Measurements from ENCODE around the gene FBXW9.
"Not testable (repeated sequence)": the region's sequence is repeated elsewhere in the genome, so short reads cannot be mapped to it uniquely, and the experiment has no call there.

The FBXW9 gene

DNA sequence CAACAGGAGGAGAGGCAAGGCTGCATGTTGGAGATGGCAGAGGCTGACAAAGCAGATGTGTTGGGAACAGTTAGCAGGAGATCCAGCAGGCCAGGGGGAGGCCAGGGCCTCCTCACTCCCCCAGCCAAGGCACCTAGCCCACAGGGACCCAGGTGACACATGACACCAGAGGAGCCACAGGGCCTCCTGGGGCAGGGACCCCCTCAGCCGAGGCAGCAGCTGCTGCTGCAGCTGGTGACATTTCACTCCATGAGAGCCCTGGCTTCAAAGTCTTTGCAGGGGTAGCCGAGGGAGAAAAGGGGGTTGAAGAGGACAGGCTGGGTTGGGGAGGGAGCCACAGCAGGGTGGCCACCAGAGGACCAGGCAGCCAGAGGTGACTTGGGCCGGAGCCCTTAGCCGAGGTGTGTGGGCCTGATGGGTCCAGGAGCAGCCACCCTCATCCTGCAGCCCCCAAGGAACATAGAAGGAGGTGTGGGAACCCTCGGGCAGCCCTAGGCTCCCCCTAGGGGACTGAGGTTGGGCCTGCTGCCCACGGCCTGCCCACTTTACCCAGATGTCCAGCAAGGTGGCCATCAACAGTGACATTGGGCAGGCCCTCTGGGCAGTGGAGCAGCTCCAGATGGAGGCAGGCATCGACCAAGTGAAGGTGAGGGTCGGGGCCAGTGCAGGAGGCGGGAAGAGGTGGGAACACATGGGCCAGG lies 8.8 kb downstream of the FBXW9 start, which contains the start of gene GNG14:
GNG14 (plus strand) TSS at position 503 of the 701 bp plus-strand sequence; CDS start at position 554, 51 bp downstream.
- TF ChIP-seq, protein P1, sequence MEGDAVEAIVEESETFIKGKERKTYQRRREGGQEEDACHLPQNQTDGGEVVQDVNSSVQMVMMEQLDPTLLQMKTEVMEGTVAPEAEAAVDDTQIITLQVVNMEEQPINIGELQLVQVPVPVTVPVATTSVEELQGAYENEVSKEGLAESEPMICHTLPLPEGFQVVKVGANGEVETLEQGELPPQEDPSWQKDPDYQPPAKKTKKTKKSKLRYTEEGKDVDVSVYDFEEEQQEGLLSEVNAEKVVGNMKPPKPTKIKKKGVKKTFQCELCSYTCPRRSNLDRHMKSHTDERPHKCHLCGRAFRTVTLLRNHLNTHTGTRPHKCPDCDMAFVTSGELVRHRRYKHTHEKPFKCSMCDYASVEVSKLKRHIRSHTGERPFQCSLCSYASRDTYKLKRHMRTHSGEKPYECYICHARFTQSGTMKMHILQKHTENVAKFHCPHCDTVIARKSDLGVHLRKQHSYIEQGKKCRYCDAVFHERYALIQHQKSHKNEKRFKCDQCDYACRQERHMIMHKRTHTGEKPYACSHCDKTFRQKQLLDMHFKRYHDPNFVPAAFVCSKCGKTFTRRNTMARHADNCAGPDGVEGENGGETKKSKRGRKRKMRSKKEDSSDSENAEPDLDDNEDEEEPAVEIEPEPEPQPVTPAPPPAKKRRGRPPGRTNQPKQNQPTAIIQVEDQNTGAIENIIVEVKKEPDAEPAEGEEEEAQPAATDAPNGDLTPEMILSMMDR (IDR thresholded peaks at IDR 0.05; ENCODE audit: borderline replicate concordance, insufficient read depth, low read depth, low read length) = no peak

DNA sequence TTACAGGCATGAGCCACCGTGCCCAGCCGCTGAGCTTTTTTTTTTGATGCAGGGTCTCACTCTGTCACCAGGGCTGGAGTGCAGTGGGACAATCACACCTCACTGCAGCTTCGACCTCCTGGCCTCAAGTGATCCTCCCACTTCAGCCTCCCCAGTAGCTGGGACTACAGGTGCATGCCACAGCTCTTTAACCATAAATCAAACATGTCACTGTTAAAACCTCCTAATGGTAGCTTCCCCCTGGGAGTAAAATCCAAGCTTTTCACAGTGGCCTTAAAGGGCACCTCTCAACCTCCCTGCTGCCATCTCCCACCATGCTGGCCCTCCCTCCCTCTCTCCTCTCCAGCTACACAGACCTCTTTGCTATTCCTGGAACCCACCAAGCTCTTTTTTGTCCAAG lies 10.6 kb downstream of the FBXW9 start:
- TF ChIP-seq, protein P1 (IDR thresholded peaks at IDR 0.05; ENCODE audit: borderline replicate concordance, insufficient read depth, low read depth, low read length) = no peak
- H3K4me3 ChIP-seq (ENCODE audit: low read depth, low read length) = no peak overlapping the region

More for the DNA sequence above, 8.8 kb downstream of the FBXW9 start, which contains the start of gene GNG14:
- no peak within 1 kb of the TSS for H3K4me3 ChIP-seq (ENCODE audit: low read depth, low read length)

DNA sequence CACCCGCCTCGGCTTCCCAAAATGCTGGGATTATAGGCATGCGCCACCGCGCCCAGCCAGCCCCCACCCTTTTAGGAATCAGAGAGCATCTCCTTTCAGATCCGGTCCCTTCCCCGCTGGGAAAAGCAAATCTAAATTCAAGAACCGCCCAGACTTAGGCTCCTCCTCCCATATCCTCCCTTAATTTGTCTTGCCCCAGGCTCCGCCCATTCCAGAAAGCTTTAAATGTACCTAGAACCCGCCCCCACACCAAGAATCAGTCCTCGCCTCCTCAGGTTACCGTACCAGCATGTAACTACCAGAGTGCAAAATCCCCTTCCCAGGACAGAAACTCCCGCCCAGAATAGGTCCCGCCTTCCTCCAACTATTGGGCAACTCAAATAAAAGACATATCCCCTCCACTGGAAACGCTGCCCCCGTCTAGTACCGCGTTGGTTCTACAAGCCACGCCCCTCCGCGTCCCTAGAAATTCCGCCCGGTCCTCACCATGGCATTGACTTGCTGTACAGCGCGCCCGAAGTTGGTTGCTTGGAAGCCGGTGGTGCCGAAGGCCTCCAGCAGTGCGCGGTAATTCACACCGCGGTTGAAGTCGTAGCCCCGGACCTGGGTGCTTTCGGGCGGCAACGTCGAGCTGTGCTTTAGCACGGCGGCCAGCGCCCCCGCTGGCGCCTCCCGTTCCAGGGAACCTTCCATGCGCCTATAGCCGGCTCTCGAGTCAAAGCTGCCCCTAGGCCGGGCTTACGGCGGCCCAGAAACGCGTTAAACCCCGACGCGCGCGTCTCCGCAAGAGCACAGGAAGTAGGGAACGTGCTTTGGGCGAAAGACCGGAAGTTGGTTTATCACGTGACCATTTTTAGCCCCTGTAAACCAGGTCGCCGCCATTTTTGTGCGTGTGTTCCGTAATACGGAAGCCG lies 15.1 kb downstream of the FBXW9 start, which contains the start of gene DHPS:
DHPS (minus strand) TSS at position 807 of the 914 bp plus-strand sequence; CDS start at position 693, 114 bp downstream.
- TF ChIP-seq, protein P1 (IDR thresholded peaks at IDR 0.05; ENCODE audit: borderline replicate concordance, insufficient read depth, low read depth, low read length) = no peak
- peak within 1 kb of the TSS; percentile 97 for H3K4me3 ChIP-seq (ENCODE audit: low read depth, low read length)

DNA sequence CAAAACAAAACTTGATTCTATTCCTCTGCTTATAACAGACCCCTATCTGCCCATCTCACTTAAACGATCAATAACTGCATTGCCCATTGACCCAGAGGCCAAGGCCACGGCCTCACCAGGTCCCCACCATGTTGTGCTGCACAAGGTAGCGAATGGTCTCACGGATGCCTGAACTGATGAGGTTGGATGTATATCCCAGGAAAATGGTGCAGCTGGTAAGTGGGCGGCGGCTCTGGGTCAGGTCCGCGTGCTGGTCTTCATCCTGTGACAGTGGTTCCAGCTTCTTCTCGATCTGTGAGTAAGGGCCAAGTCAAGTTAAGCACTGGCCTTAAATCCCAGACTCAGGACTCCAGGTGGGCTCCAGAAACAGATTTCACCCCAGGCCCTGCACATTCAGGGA lies 16.4 kb downstream of the FBXW9 start:
- no peak overlapping the region for H3K4me3 ChIP-seq (ENCODE audit: low read depth, low read length)

DNA sequence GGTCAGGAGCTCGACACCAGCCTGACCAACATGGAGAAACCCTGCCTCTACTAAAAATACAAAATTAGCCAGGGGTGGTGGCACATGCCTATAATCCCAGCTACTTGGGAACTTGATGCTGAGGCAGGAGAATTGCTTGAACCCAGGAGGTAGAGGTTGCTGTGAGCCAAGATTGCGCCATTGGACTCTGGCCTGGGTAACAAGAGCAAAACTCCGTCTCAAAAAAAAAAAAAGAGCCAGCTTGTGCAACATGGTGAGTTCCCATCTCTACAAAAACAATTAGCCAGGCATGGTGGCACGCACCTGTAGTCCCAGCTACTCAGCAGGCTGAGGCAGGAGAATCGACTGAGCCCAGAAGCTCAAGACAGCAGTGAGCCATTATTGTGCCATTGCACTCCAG lies 18.4 kb downstream of the FBXW9 start:
- H3K4me3 ChIP-seq (ENCODE audit: low read depth, low read length) = not testable (repeated sequence)

More for the DNA sequence above, 16.4 kb downstream of the FBXW9 start:
- TF ChIP-seq, protein P1 (IDR thresholded peaks at IDR 0.05; ENCODE audit: borderline replicate concordance, insufficient read depth, low read depth, low read length) = no peak

DNA sequence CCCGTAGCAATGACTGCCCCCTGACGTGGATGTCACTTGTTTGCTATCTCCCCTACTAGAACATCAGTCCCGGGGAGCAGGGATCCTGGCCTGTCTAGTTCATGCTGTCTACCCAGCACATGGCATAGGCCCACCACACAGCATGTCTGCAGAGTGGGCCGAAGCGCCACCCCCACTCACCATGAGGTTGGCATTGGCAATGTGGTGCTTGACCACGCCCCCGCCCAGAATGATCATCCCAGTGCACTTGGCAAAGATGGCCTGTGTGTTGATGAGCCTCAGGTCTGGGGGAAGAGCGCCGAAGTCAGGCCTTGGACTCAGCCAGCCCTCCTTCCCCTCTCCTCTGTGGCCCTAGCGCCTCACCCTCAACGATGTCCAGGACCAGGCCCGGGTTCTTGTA lies 19.5 kb downstream of the FBXW9 start:
- no peak overlapping the region for H3K4me3 ChIP-seq (ENCODE audit: low read depth, low read length)
- TF ChIP-seq, protein P1 (IDR thresholded peaks at IDR 0.05; ENCODE audit: borderline replicate concordance, insufficient read depth, low read depth, low read length) = no peak

DNA sequence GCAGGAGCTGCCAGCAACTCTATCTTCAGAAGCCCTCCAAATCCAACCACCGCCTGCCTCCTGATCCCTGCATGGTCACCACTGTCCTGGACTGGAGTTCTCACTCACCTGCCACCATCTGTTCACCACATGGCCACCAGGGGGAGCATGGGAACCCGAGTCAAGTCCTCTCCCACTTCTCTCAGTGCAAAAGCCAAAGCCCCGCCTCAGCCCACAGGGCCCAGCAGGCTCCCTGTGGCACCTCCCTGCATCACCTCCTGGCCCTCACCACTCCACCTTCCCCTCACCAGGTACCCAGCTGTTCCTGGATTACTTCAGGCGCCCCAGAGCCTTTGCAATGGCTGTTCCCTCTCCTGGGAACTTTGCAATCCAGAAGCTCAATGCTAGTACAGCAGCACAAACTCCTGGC lies 20.0 kb downstream of the FBXW9 start:
- no peak overlapping the region for H3K4me3 ChIP-seq (ENCODE audit: low read depth, low read length)
- TF ChIP-seq, protein P1 (IDR thresholded peaks at IDR 0.05; ENCODE audit: borderline replicate concordance, insufficient read depth, low read depth, low read length) = peak; percentile 95

Measured in GM12875 (cell line).